ENCODE results near the gene TRPM6.

The TRPM6 gene

GRCh38 chr9:74711341-74711740 lies 176.4 kb downstream of the TRPM6 start:
- DNase-seq (ENCODE audit: low read depth): no peak

- no peak for DNase-seq (ENCODE audit: low read depth)
Observed at GRCh38 chr9:74697535-74697934, 190.2 kb downstream of the TRPM6 start.

GRCh38 chr9:74696520-74696919 lies 191.2 kb downstream of the TRPM6 start:
- no peak for DNase-seq (ENCODE audit: low read depth)

GRCh38 chr9:74691058-74691457 lies 196.7 kb downstream of the TRPM6 start:
- DNase-seq (ENCODE audit: low read depth): no peak

DNA sequence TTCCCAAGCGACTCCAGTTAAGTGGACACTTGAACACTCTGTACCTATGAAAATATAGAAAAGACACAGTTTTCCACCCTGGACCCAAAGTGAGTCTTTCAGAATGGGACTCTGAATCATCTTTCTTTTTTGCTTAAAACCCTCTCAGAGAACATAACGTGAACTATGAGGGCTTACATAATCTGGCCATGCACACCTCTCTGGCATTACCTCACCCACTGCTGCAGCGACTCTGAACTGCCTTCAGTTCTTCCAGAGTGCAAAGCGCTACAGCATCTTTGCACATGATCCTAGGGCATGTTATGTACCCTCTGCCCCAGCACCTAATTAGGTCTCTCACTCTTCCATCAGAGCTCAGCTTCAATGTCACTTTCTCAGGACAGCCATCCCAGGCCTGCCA lies 204.4 kb downstream of the TRPM6 start:
- DNase-seq (ENCODE audit: low read depth): no peak

GRCh38 chr9:74681906-74682305 lies 205.8 kb downstream of the TRPM6 start:
- DNase-seq (ENCODE audit: low read depth): no peak

DNA sequence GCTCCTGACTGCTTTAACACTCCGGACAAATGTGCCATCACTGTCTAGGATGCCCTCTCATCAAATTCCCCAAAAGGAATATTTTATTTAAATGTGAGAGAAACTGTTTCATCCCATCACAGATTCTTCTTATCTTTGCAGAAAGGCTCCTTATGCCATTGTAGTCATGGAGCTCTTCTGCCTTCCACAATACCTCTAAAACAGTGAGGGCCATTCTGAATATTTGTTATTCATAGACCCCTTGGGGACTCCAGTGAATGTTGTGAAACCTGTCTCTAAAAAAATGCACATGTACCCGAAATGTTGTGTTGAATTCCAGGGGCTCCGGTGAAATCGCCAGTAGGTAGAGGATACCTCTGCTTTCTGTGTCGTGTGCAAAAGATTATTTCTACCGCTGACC lies 213.6 kb downstream of the TRPM6 start:
- DNase-seq (ENCODE audit: low read depth): no peak
